ENCODE results near the gene UNC80.

Gene UNC80

DNA sequence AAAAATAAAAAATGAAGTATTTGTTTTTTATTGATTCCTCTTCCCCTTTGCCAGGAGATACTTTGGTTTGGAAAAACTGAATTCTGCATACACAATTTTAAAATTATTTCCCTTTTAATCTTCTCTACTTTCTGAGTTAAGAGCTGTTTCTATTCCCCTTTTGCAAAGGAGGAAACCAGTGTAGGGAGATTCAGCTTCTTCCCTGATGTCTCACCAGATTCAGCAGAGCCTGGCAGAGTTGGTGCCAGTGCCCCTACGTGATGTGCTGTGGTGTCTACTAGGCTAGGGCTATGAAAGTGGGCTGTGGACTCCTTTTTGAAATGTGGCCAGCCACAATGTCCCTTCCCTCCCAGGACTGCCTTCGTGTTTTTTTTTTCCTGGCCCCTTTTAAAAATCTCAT is 233.2 kb downstream of the UNC80 start:
- no peak overlapping the region for H3K4me3 ChIP-seq (ENCODE audit: low read length)
- TF ChIP-seq, protein P1, sequence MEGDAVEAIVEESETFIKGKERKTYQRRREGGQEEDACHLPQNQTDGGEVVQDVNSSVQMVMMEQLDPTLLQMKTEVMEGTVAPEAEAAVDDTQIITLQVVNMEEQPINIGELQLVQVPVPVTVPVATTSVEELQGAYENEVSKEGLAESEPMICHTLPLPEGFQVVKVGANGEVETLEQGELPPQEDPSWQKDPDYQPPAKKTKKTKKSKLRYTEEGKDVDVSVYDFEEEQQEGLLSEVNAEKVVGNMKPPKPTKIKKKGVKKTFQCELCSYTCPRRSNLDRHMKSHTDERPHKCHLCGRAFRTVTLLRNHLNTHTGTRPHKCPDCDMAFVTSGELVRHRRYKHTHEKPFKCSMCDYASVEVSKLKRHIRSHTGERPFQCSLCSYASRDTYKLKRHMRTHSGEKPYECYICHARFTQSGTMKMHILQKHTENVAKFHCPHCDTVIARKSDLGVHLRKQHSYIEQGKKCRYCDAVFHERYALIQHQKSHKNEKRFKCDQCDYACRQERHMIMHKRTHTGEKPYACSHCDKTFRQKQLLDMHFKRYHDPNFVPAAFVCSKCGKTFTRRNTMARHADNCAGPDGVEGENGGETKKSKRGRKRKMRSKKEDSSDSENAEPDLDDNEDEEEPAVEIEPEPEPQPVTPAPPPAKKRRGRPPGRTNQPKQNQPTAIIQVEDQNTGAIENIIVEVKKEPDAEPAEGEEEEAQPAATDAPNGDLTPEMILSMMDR (conservative IDR thresholded peaks at IDR 0.05; ENCODE audit: low read length) = no peak
- DNase-seq (ENCODE audit: low read depth) = no peak

DNA sequence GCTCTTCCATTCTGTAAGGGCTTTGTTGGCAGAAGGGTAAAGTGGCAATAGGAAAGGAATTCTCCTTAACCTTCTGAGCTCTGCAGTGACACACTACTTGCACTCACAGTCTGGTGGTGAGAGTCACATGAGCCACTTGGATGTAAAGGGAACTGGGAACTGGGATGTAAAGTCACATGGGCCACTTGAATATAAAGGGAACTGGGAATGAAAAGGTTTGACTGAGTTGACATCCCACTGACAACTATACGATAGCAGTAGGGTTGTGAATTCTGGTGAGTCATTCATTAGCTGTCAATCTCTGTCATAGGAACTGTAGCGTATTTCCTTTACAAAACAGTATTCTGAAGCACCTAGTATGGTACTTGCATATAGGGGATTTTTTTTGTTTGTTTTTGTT is 236.3 kb downstream of the UNC80 start:
- DNase-seq (ENCODE audit: low read depth) = no peak
- no peak overlapping the region for H3K4me3 ChIP-seq (ENCODE audit: low read length)
- TF ChIP-seq, protein P1 (conservative IDR thresholded peaks at IDR 0.05; ENCODE audit: low read length) = no peak

DNA sequence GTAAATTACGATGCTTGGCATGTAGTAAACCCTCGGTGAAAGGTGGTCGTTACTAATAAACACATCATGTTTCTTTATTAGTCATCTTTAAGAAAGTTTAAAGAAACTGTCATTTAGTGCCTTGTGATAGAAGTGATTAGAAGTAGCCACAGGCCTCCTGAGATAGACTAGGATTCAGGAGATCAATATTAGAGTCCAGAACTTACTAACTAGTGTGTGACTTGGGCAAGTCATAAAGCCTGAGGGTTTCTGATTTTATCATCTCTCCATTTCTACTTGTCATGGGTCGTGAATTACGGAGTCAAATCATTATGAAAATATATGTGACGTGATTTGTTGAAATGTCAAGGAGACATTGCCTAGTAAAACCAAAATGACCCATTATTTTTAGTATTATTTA is 237.5 kb downstream of the UNC80 start:
- no peak overlapping the region for H3K4me3 ChIP-seq (ENCODE audit: low read length)
- TF ChIP-seq, protein P1 (conservative IDR thresholded peaks at IDR 0.05; ENCODE audit: low read length) = no peak
- DNase-seq (ENCODE audit: low read depth) = no peak

DNA sequence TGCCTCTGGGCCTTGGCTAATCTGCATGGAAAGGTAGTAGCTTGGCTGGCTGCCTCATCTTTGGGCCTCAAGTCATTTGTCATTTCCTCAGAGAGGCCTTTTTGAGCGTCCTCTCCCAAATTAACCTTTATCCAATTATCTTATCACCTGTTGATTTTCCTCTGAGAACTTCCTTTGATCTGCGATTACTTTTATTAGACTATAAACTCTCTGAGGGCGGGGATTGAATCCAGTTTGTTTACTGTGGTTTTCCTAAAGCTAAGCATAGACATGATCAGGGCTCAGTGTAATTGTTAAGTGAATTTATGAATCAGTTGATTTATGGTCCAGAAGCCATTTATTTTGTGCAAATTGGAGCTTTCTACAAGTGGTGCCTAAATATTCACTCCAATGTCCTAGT is 238.3 kb downstream of the UNC80 start:
- H3K4me3 ChIP-seq (ENCODE audit: low read length) = no peak overlapping the region
- no peak for DNase-seq (ENCODE audit: low read depth)
- TF ChIP-seq, protein P1 (conservative IDR thresholded peaks at IDR 0.05; ENCODE audit: low read length) = no peak

DNA sequence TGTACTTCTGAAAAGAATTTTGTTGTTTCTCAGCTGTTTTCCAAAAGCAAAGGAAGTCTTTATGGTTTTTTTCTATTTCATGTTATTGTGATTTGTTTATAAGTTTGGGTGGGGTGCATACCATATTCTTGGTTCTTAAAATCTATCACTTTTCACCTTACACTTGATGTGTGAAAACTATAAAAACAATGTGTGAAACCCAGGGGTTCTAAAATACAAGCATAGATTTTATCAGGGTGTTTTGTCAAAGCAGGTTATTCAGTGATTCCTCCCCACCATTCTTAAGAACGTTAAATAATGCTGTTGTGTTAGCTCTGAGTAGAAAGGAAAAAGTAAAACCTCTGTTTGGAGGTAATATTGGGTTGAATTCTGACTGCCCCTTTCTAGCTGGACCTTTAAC is 248.5 kb downstream of the UNC80 start:
- TF ChIP-seq, protein P1 (conservative IDR thresholded peaks at IDR 0.05; ENCODE audit: low read length) = no peak
- H3K4me3 ChIP-seq (ENCODE audit: low read length) = no peak overlapping the region
- DNase-seq (ENCODE audit: low read depth) = no peak

DNA sequence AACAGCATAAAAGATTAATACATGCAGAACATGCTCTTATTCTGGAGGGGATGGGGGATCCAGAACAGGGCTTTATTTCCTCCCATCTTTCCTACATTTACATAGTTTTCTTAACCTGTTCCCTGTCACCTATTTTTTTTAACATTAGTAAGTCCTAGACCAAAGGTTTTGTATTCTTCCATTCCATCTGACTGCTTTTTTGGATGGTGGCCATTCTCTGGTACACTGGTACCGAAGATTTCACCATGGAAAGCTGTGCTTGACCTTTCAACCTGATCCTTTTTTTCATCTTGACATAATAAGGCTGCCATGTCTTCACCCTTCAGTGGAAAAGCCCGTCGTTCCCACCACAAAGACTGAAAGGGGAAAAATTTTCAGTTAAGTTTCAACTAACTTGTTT is 251.2 kb downstream of the UNC80 start:
- no peak overlapping the region for H3K4me3 ChIP-seq (ENCODE audit: low read length)
- DNase-seq (ENCODE audit: low read depth) = no peak

DNA sequence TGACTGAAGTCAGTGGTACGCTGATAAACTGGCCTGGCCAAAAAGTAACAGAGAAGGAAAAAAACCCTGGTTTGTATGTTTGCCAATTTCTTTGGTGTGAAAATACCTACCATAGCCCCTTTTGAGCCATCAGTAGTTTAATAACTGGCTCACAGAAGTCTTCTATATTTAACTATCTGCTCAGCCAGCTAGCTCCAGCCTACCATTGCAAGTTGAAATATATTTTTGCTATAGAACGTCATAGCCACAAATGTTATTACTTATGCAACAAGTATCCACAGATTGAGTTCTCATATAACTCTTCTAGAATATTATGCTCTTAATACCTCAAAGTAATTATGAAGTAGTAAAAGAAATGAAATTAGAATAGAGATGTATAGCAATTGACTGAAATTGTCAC is 256.0 kb downstream of the UNC80 start:
- H3K4me3 ChIP-seq (ENCODE audit: low read length) = no peak overlapping the region
- DNase-seq (ENCODE audit: low read depth) = no peak
- TF ChIP-seq, protein P1 (conservative IDR thresholded peaks at IDR 0.05; ENCODE audit: low read length) = no peak

More for the DNA sequence above, 251.2 kb downstream of the UNC80 start:
- TF ChIP-seq, protein P1 (conservative IDR thresholded peaks at IDR 0.05; ENCODE audit: low read length) = no peak

Data from AG10803 (cell line).